Ectodermal cell (in vitro differentiated cells): ENCODE results near the gene DQX1.
A peak's percentile ranks its signal among the peaks of the same experiment; 100 is the strongest.
"Not testable (repeated sequence)": the region's sequence is repeated elsewhere in the genome, so short reads cannot be mapped to it uniquely, and the experiment has no call there.

ENCODE experiments used
- H3K27ac ChIP-seq: 2 replicates; pipeline ENCODE4 v1.7.0; 2013; ENCODE audit warnings: mild to moderate bottlenecking, low read depth, low read length; ENCODE audit not compliant: insufficient read depth, poor library complexity, severe bottlenecking
- H3K27me3 ChIP-seq: 2 replicates; pipeline ENCODE4 v1.7.0; 2013; ENCODE audit warnings: mild to moderate bottlenecking, low read length; ENCODE audit not compliant: insufficient read depth, control insufficient read depth, poor library complexity, severe bottlenecking
- H3K36me3 ChIP-seq: one replicate; pipeline ENCODE4 v1.7.0; 2013; ENCODE audit warnings: low read length; ENCODE audit not compliant: control insufficient read depth, insufficient read depth
- H3K4me1 ChIP-seq: one replicate; pipeline ENCODE4 v1.7.0; 2013; ENCODE audit warnings: low read length; ENCODE audit not compliant: control insufficient read depth, insufficient read depth
- H3K4me3 ChIP-seq: 2 replicates; pipeline ENCODE4 v1.7.0; 2013; ENCODE audit warnings: low read depth, low read length, control low read depth; ENCODE audit not compliant: insufficient read depth
- H3K9me3 ChIP-seq: 2 replicates; pipeline ENCODE4 v1.7.0; 2013; ENCODE audit warnings: mild to moderate bottlenecking, low read length, moderate library complexity; ENCODE audit not compliant: control insufficient read depth
- WGBS, 2 experiments: methylation state at CpG; one replicate each; pipeline ENCODE4 v1.1.7; 2013; ENCODE audit warnings: missing lambda C conversion rate in 2 of 2; 5-methylcytosine and 5-hydroxymethylcytosine counted together

Gene DQX1

GRCh38 chr2:74474481-74474880 lies 51.5 kb downstream of the DQX1 start:
- 94 to 95% methylated on average over 6 of the region's 6 CpGs for WGBS, 2 experiments
- no peaks in the 10 kb centered on the region for H3K9me3 ChIP-seq
- H3K27ac ChIP-seq: no peak overlapping the region
- H3K4me1 ChIP-seq: peaks cover 13% of the 10 kb centered on the region
- H3K27me3 ChIP-seq: no peaks in the 10 kb centered on the region
- H3K36me3 ChIP-seq: peaks cover 15% of the 10 kb centered on the region
- no peak overlapping the region for H3K4me3 ChIP-seq

DNA sequence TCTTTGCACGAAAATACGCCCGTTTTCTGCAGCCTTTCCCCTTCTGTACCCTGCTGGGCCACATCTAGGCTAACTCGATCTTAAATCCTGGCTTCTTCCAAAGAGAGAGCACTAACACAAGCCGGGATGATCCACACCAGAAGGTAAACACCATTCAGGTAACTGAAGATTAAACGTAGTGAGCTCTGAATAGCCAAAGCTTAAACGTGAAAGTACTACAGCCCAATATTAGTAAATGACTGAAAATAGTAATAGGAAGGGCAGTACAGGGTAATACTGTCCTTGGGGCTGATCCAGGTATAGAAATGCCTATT lies 53.1 kb downstream of the DQX1 start:
- Histone ChIP-seq H3K27me3 (no peaks in the 10 kb centered on the region), H3K9me3 (no peaks in the 10 kb centered on the region)
- WGBS, 2 experiments: 45 to 46% methylated on average over 7 of the region's 7 CpGs

DNA sequence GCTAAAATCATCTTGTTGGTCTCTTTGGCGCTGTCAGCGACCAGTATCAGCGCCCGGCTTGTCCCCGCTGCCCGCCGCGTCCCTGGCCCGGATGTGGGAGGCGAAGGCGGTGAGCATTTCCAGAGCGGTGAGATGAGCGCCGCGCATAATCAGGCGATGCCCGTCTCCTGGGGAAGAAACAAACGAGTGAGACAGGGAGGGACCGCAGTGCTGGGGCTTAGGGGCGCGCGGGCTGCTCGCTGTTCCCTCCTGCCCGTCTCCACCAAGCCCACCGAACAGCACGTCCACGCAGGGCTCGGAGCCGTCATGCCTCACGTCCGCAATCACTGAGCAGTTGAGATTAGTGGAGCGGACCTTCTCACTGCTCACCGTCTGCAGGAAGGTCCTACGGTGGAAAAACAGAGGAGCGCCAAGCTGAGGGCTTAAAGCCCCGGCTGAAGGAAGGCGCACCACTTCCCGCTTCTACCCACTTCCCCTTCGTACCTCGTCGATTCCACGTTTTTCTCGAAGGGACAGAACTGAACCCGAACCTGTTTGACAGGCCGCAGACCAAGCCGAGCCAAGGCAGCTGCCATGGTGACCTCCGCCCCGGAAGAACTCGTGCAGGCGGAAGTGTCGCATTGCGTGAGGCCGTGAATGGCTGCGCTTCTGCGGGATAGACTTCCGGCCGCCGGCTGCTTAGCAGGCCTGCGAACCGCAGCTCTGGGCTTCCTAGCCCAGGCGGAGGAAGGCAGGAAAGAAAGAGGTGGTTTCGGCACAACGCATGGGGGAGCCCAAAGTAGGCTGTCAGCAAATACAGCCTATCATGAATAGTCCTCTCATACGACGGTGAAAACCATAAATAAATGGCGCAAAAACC lies 53.7 kb downstream of the DQX1 start, which contains the start of gene MRPL53:
TSS of gene MRPL53 (minus strand) at position 595 of the 859 bp plus-strand sequence. CDS start at position 575, 20 bp downstream.
- 2 to 3% methylated on average over 66 of the region's 66 CpGs for WGBS, 2 experiments
- peaks cover 13% of the 10 kb centered on the region for H3K4me1 ChIP-seq
- H3K9me3 ChIP-seq: no peaks in the 10 kb centered on the region
- peak within 1 kb of the TSS; percentile 79 for H3K27ac ChIP-seq
- H3K4me3 ChIP-seq: peak within 1 kb of the TSS; percentile 94
- no peaks in the 10 kb centered on the region for H3K27me3 ChIP-seq
- H3K36me3 ChIP-seq: peaks cover 15% of the 10 kb centered on the region

More for the DNA sequence above, 53.1 kb downstream of the DQX1 start:
- peak overlapping the region; percentile 94 for H3K4me3 ChIP-seq
- peaks cover 15% of the 10 kb centered on the region for H3K36me3 ChIP-seq
- peaks cover 13% of the 10 kb centered on the region for H3K4me1 ChIP-seq
- peak overlapping the region; percentile 74 for H3K27ac ChIP-seq

DNA sequence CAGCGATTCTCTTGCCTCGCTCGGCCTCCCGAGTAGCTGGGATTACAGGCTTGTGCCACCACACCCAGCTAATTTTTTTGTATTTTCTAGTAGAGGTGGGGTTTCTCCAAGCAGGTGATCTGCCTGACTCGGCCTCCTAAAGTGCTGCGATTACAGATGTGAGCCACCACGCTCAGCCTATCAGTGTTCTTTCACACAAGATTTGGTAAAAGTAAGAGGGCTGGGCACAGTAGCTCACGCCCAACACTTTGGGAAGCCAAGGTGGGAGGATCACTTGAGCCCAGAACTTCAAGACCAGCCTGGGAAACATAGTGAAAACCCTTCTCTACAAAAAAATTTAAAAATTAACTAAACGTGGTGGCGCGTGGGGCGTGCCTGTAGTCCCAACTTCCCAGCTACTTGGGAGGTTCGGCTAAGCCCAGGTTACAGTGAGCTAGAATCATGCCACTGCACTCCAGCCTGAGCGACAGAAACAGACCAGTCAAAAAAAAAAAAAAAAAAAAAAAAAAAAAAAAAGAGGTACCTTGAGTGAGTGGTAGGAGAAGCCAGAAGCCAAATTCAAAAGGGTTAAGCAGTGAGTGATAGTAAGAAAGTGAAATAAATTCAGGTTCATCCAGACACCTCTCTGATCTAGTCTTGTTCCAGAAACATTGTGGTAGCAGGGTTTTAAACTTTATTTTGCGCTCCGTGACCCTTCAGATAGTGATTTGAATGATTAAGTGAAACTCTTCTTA lies 54.5 kb downstream of the DQX1 start:
- H3K9me3 ChIP-seq: no peaks in the 10 kb centered on the region
- H3K4me3 ChIP-seq: peak overlapping the region; percentile 94
- peak overlapping the region; percentile 79 for H3K27ac ChIP-seq
- peaks cover 13% of the 10 kb centered on the region for H3K4me1 ChIP-seq
- 73 to 80% methylated on average over 16 of the region's 16 CpGs for WGBS, 2 experiments
- H3K27me3 ChIP-seq: no peaks in the 10 kb centered on the region
- peaks cover 15% of the 10 kb centered on the region for H3K36me3 ChIP-seq

DNA sequence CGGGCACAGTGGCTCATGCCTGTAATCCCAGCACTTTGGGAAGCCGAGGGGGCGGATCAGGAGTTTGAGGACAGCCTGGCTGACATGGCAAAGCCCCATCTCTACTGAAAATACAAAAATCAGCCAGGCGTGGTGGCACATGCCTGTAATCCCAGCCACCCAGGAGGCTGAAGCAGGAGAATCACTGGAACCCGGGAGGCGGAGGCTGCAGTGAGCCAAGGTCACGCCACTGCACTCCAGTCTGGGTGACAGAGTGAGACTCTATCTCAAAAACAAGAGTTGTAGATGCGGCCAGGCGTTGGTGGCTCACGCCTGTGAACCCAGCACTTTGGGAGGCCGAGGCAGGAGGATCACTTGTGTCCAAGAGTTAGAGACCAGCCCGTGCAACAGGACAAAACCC lies 55.3 kb downstream of the DQX1 start:
- not testable (repeated sequence) for H3K27ac ChIP-seq, H3K4me3 ChIP-seq, H3K27me3 ChIP-seq, H3K9me3 ChIP-seq
- 93 to 94% methylated on average over 11 to 12 of the region's 12 CpGs for WGBS, 2 experiments
- Histone ChIP-seq H3K4me1 (peaks cover 13% of the 10 kb centered on the region), H3K36me3 (peaks cover 15% of the 10 kb centered on the region)
